ENCODE results near the gene TNC.

- TF ChIP-seq EZH2 (IDR thresholded peaks at IDR 0.05; ENCODE audit: insufficient read depth, poor library complexity, severe bottlenecking) (no peak), EZH2phosphoT487 (IDR thresholded peaks at IDR 0.05; ENCODE audit: insufficient read depth, low read depth) (no peak)
These were observed 2.0 kb downstream of the TNC start for GRCh38 chr9:115115924-115116323.

Data from GM23248 (cell line).